KMS-11 (cell line): ENCODE data around the gene LITAF.

ENCODE experiments used
- H2AFZ ChIP-seq: fragments of 200-600 bp; sonication (generic); 2 replicates; pipeline ENCODE4 v1.6.1; 2016; ENCODE audit warnings: antibody characterized with exemption, mixed run types, low read depth
- H3K27ac ChIP-seq: fragments of 200-600 bp; sonication (generic); 2 replicates; pipeline ENCODE4 v1.6.1; 2016; ENCODE audit warnings: mild to moderate bottlenecking, mixed run types
- H3K27me3 ChIP-seq: fragments of 200-600 bp; sonication (generic); 2 replicates; pipeline ENCODE4 v1.6.1; 2017; ENCODE audit warnings: mild to moderate bottlenecking, low read depth, mixed run types, moderate library complexity; ENCODE audit not compliant: insufficient read depth
- H3K36me3 ChIP-seq: fragments of 200-600 bp; sonication (generic); 2 replicates; pipeline ENCODE4 v1.6.1; 2017; ENCODE audit warnings: mild to moderate bottlenecking, mixed run types; ENCODE audit not compliant: insufficient read depth
- H3K4me1 ChIP-seq: fragments of 200-600 bp; sonication (generic); 2 replicates; pipeline ENCODE4 v1.6.1; 2016; ENCODE audit warnings: mild to moderate bottlenecking, low read depth, mixed run types; ENCODE audit not compliant: poor library complexity, severe bottlenecking
- H3K4me2 ChIP-seq: fragments of 200-600 bp; sonication (generic); 2 replicates; pipeline ENCODE4 v1.7.0; 2016; ENCODE audit warnings: mild to moderate bottlenecking, mixed run types
- H3K4me3 ChIP-seq: fragments of 200-600 bp; sonication (generic); IDR thresholded peaks from 2 replicates; pipeline ENCODE4 v1.6.1; 2017; ENCODE audit warnings: low read depth, low read length, mixed read lengths; ENCODE audit not compliant: insufficient read depth
- H3K79me2 ChIP-seq: fragments of 200-600 bp; sonication (generic); 2 replicates; pipeline ENCODE4 v1.6.1; 2016; ENCODE audit warnings: low read depth, mixed run types; ENCODE audit not compliant: insufficient read depth
- H3K9ac ChIP-seq: fragments of 200-600 bp; sonication (generic); 2 replicates; pipeline ENCODE4 v1.6.1; 2016; ENCODE audit warnings: mild to moderate bottlenecking, mixed run types
- H4K20me1 ChIP-seq: fragments of 200-600 bp; sonication (generic); 2 replicates; pipeline ENCODE4 v1.6.1; 2016; ENCODE audit warnings: mild to moderate bottlenecking, mixed run types; ENCODE audit not compliant: insufficient read depth
- TF ChIP-seq, protein P1 (sequence below): fragments of 200-600 bp; sonication (generic); conservative IDR thresholded peaks from 2 replicates; pipeline ENCODE4 v1.6.1; 2017; ENCODE audit warnings: low read depth, mild to moderate bottlenecking, antibody characterized with exemption, low read length, moderate library complexity, mixed read lengths

Gene LITAF

DNA sequence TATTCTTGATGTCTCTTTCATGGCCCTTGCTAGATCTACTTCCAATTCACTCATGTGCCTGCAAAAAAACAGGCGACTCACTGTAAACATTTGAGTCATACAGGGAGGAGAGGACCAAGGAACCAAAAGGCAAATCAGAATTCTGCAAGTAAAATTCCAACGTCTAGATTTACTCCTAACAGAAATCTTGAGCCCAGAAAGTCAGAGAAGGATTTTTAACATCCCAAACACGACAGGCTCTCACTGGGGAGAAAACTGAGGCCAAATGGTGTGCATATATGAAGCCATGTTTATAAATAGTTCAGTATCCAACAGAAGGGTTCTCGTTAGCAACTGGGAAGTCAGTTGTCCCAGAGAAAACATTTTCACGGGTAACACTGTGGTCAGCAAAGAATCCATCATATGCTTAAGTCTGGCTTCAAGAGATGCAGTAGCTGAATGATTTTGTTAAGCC, 40.1 kb downstream of the LITAF start:
- Histone ChIP-seq H4K20me1 (no peaks in the 10 kb centered on the region), H3K4me2 (no peak overlapping the region), H3K79me2 (no peaks in the 10 kb centered on the region), H3K27me3 (no peaks in the 10 kb centered on the region), H2AFZ (no peak overlapping the region), H3K36me3 (no peaks in the 10 kb centered on the region), H3K27ac (no peak overlapping the region), H3K4me3 (no peak overlapping the region), H3K9ac (no peak overlapping the region), H3K4me1 (peaks cover 22% of the 10 kb centered on the region)
- TF ChIP-seq, protein P1, sequence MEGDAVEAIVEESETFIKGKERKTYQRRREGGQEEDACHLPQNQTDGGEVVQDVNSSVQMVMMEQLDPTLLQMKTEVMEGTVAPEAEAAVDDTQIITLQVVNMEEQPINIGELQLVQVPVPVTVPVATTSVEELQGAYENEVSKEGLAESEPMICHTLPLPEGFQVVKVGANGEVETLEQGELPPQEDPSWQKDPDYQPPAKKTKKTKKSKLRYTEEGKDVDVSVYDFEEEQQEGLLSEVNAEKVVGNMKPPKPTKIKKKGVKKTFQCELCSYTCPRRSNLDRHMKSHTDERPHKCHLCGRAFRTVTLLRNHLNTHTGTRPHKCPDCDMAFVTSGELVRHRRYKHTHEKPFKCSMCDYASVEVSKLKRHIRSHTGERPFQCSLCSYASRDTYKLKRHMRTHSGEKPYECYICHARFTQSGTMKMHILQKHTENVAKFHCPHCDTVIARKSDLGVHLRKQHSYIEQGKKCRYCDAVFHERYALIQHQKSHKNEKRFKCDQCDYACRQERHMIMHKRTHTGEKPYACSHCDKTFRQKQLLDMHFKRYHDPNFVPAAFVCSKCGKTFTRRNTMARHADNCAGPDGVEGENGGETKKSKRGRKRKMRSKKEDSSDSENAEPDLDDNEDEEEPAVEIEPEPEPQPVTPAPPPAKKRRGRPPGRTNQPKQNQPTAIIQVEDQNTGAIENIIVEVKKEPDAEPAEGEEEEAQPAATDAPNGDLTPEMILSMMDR = no peak

DNA sequence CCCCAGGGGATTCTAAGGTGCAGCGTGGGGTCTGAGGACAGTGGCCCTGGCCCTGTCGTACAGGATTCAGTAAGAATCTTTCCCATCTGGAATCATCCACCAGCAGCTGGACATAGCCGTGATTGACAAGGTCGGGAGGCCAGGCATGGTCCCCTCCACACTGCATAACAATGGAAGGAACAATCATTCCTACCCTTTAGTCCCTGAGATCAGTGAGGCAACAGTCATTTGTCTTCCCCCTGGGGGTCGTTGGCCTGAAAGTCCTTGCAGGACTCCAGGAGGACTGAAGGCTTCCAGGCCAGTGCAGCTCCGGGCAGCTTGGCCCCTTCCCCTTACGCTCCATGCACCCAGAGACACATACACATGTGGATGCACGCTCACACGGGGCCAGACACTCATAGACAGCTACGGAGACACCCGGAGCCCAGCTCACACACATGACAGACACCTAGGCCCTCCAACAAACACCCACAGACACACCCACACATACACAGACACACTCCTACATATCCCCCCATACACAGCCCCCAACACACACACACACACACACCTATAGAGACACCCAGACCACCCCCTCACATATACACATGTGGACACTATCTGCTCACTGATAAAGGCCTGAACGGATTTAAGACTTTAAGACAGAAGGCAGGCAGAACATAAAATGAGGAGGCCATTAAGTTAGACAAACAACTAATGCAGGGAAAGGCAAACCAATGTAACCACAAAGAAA, 42.9 kb downstream of the LITAF start:
- Histone ChIP-seq H3K36me3 (no peaks in the 10 kb centered on the region), H3K4me3 (no peak overlapping the region), H4K20me1 (no peaks in the 10 kb centered on the region), H3K4me1 (peaks cover 49% of the 10 kb centered on the region), H3K27ac (no peak overlapping the region), H3K27me3 (no peaks in the 10 kb centered on the region), H3K4me2 (no peak overlapping the region), H2AFZ (no peak overlapping the region), H3K9ac (no peak overlapping the region), H3K79me2 (no peaks in the 10 kb centered on the region)
- TF ChIP-seq, protein P1 = no peak

DNA sequence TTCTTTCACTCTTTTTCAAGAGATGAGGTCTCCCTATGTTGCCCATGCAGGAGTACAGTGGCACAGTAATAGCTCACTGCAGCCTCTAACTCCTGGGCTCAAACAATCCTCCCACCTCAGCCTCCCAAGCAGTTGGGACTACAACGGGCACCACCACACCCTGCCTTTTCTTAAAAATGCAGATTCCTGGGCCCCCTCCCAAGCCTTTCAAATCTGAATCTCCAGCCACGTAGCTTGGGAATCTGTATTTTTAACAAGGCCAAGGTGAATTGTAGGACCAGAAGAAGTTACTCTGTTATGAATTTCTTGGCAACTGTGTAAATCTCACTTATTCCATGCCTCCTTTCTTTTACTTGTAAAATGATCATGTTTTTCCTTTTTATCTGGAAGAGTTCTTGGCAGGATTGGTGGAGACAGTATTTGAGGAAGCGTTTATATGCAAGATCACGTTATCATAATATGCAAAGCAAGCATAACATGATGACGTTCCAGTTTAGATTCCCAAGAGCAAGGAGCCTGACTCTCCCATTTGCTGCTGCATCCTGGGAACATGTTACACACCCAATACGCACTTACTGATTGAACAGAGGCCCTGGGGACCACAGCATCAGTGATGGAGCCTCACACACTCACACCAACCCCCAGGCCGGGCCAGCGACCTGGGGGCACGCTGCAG, 44.5 kb downstream of the LITAF start:
- Histone ChIP-seq H3K9ac (no peak overlapping the region), H2AFZ (no peak overlapping the region), H3K4me1 (peaks cover 46% of the 10 kb centered on the region), H3K4me3 (no peak overlapping the region), H4K20me1 (no peaks in the 10 kb centered on the region), H3K27ac (no peak overlapping the region), H3K36me3 (no peaks in the 10 kb centered on the region), H3K4me2 (no peak overlapping the region), H3K79me2 (no peaks in the 10 kb centered on the region), H3K27me3 (no peaks in the 10 kb centered on the region)
- TF ChIP-seq, protein P1 = no peak

- TF ChIP-seq, protein P1 = no peak
- Histone ChIP-seq H3K27me3 (no peaks in the 10 kb centered on the region), H3K4me2 (peak overlapping the region; percentile 46), H4K20me1 (no peaks in the 10 kb centered on the region), H3K4me3 (no peak overlapping the region), H2AFZ (peak overlapping the region; percentile 21; the same call in 1 of the 2 replicates), H3K36me3 (no peaks in the 10 kb centered on the region), H3K4me1 (peaks cover 35% of the 10 kb centered on the region), H3K27ac (peak overlapping the region; percentile 72), H3K9ac (no peak overlapping the region), H3K79me2 (no peaks in the 10 kb centered on the region)
Measured at GRCh38 chr16:11539641-11540050, 47.1 kb downstream of the LITAF start.
